HG03064 (cell line): ENCODE measurements around the gene DYNC2LI1.

Experiments used
- ATAC-seq: cut with Tn5 transposase; IDR thresholded peaks from one replicate; pipeline ENCODE4 v1.9.1; 2021; ENCODE audit warnings: low read depth; ENCODE audit not compliant: unreplicated experiment

The DYNC2LI1 gene

DNA sequence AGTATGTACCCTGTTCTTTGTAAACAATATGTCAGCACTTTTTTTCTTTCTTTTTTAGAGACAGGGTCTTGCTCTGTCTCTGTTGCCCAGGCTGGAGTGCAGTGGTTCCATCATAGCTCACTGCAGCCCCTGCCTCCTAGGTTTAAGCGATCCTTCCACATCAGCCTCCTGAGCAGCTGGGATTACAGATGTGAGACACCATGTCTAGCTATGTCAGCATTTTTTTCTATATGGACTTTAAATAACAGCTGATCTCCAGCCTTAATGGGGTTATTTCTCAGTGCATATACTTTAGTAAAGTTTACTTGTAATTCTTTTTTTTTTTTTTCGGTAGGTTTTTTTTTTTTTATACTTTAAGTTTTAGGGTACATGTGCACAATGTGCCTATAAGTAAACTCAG lies 38.2 kb downstream of the DYNC2LI1 start:
- ATAC-seq, result no peak

DNA sequence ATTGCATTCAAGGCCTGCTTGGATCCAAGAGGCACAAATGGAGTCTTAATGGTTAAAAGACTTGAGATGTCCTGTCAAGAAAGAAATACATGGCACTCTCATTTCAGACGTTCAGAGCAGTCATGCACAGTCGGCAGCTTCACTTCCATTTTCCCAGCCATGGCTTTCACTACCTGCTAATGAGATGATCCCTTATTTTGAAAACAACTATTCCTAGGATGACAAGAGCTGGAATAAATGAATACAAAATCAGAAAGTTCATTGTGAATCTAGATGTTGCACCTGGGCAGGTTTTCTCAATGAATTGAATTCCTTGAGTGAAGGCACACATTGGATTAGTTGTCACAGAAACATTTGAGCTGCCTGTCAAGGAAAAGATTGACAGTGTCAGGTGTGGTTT lies 39.1 kb downstream of the DYNC2LI1 start:
- no peak for ATAC-seq

DNA sequence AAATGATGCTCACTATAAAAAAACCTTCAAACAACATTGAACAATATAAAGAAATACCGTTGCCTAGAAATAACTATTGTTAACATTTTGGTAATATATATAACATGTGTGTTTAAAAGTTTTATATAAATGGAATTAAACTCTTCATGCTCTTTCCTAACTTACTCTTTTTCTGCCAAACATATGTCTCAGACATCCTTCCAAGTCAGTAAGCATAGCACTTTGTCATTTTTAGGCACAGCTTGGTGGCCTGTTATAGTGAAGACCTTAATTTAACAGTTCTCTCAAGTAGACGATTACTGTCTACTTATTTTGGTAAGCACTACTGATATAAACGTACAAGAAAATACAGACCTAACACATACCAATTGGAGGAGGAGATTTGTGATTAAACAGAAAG lies 40.9 kb downstream of the DYNC2LI1 start:
- no peak for ATAC-seq

DNA sequence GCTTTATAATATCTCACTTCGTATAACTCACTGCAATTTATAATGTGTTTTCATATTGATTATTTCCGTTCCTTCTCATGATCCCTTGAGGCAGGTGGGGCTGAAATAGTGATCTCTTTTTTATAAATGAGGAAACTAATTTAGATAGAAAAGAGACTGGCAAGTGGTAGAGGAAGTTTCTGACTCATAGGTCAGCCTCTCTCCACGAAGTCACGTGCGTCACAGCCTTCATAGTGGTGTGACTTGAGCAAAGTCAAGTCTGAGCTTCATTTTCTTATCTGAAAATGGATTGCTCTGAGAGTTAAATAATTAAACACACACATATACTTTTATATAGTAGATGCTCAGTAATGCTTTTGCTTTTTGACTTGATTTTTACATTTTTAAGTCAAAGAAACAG lies 44.9 kb downstream of the DYNC2LI1 start:
- ATAC-seq, result no peak

DNA sequence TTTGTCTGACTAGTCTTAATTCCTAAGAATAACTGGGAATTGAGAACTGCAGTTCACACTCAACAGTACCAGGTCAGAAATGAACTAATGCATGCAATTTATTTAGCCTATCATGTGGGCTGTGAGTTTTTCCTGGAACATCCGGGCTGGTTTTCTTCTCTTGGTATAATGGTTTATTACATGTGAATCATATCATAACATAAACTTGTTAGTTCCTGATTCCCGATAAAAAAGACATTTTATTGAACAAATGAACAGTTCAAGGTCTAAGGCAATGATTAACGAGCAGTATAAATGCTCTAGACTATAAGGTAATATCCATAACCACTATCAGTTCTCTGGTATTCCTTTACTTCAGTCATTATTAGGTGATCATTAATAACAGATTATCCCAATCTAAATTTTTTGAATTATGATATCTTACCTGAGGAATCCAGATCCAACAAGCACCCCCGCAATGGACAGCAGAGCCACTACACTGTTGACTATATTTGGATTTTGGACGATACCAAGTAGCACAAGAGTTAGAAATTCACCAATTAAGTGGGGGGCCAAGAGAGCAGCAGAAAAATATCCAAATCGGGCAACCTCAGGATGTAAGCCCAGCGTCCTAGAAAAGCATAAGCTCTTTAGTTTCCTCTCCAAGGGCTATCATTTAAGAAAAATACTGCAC lies 45.8 kb downstream of the DYNC2LI1 start:
- no peak for ATAC-seq

DNA sequence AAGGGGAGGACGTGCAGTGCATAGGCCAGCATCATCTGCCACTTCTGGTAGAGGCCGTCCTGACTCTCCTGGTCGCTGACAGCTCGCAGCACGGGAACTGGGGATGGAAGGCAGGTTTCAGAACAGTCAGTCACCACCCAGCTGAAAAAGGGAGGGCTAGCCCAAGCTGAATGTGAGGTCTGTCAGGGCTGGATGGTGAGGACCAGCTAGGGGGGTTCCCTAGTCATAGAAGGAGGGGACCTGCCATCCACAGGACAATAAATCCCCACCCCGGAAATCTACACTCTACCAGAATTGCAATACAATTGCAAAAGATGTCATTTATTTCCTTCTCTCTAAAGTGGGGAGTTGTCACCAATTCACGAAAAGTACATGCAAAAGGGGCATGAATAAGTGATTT lies 49.0 kb downstream of the DYNC2LI1 start:
- ATAC-seq, result no peak

DNA sequence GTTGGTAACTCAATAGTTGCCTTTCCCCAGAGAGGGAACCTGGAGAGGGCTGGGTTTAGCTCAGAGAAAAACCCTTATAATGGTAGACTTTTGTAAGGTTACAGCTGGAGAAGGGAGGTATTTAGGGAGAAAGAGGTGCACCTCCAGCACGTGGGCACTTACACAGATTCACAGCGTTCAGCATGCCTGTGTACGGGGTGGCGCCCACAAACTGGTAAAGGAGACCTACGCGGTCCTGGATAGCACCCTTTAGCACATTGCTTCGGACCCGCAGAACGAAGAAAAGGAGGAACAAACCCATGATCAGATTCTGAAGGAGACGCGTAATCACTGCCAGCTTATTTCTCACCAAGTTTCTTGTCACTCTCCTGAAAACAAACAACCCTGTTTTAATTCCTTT lies 49.9 kb downstream of the DYNC2LI1 start:
- ATAC-seq, result no peak

DNA sequence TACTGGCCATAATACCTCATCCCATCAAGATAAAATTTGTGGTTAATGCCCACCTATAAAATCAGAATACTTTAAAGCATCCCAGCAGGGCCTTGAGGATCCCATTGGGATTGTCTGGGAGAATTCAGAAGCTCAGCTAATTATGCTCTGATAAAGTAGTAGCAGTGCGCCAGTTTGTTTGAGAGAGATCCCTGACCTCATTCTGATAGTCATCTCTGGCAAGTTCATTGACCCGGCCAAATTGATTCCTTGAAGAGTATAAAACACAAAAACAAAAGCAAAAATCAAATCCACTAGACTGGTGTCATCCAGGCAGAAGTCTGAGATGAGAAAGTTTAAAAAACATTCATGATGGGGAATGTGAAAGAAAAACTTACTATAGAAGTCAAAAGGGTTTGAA lies 50.7 kb downstream of the DYNC2LI1 start:
- ATAC-seq, result no peak

DNA sequence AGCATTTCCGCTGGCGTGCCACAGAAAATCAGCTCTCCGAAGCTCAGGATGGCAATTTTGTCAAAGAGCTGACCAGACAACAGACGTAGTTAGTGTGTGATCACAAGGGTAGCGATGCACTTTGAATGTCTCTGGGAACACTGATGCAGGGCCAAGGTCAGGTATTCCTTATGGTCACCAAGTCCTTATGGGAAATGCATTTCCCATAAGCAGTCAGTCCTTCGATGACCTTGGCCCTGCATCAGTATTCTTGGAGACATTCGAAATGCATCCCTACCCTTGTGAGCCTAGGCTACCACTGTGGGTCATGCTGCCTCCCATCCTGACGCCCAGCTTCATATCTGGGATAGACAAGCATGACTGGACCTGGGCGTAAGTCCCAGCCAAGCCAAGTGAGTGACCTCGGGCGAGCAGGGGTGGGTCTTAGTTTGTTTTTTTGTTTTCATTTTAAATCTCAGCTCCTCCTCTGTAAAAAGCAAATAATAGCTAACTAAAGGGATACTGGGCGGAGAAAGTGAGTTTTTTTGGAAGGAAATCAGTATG lies 51.2 kb downstream of the DYNC2LI1 start:
- ATAC-seq, result no peak

DNA sequence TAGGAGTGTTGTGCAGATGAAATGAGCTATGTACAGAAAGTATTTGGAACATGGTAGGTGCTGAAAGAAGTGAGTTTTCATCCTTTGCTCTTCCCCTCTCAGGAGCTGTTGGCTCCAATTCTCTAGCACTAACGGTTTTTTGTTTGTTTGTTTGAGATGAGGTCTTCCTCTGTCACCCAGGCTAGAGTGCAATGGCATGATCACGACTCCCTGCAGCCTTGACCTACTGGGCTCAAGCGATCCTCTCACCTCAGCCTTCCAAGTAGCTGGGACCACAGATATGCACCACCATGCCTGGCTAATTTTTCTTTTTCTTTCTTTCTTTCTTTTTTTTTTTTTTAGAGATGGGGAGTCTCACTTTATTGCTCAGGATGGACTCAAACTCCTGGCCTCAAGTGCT lies 52.0 kb downstream of the DYNC2LI1 start:
- ATAC-seq, result no peak

DNA sequence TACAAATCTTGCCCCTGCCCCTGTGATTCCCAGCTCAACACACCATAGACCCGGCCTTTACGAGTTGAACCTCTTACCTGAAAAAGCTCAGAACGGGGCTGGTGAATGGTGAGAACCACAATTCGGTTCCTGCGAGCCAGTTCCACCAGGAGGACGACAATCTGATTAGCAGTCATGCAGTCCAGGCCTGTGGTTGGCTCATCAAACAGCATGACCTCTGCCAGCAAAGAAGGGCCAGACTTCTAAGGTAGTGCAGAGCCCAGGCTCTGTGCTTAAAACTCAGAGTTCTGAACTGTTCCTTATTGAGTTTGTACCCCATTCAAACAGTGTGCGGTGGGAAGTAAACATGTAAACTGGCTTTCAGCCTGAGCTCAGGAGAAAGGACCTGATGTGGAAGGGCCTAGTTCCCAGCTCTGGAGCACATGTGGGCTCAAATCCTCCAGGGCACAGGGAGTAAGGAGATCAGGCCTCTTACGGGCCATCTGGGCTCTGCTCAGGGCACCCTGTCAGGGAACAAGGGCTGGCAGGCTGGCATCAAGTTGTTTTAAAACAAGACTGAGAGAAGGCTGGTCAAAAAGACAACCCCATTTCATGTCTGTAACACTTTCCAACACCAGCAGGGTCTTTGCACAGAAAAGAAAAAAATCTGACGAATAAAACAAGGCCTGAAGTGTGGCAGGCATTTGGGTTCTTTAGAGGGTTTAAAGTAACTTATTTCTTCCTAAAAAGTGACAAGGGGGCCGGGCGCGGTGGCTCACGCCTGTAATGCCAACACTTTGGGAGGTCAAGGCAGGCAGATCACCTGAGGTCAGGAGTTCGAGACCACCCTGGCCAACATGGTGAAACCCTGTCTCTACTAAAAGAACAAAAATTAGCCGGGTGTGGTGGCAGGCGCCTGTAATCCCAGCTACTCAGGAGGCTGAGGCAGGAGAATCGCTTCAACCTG lies 52.7 kb downstream of the DYNC2LI1 start:
- no peak for ATAC-seq

DNA sequence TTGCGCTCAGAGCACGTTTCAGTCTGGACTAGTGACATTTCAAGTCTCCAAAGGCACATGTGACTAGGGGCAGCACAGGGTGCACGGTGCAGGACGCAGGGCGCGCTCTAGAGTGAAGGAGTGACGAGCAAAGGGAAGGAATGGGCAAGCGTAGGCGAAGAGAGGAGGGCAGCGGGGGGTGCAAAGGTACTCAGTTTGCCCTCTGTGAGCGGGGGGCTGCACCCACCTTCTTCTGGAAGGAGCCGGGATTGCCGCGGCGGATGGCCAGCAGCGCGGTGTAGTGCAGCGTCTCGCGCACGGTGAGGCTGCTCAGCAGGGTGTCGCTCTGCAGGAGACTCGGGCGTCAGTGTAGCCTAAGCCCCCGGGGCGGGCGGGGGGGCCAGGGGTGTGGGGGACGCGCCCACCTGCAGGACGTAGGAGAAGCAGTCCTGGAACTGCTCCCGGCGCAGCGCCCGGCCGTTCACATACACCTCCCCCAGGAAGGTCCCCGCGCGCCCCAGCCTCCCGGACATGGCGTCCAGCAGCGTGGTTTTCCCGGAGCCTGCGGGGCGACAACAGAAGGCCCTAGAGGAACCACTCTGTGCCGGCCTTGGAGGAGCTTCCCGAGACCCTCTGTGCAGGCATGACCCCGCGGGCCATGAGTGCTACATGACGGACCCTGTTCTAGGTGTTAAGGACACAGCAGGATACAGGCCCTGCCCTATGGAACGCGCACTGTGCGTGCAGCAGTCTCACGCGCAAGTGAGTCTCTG lies 57.9 kb downstream of the DYNC2LI1 start:
- no peak for ATAC-seq

DNA sequence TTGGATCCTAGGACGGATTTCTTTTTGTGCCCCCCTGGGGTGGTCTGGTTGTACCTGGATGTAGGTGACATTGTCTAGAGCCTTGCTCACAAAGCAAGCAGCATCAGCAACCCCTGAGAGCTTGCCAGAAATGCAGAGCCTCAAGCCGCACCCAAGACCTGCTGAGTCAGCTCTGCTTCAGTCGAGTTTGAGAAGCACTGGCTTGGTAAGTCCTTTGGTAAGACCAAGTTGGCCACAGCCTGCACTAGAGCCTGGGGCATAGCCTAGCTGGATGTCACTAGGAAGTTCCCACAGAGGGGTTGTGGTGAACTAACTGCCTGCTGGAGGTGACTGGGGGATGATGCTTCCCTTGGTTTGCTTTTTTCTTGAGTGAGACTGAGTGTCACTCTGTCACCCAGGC lies 58.6 kb downstream of the DYNC2LI1 start:
- no peak for ATAC-seq

DNA sequence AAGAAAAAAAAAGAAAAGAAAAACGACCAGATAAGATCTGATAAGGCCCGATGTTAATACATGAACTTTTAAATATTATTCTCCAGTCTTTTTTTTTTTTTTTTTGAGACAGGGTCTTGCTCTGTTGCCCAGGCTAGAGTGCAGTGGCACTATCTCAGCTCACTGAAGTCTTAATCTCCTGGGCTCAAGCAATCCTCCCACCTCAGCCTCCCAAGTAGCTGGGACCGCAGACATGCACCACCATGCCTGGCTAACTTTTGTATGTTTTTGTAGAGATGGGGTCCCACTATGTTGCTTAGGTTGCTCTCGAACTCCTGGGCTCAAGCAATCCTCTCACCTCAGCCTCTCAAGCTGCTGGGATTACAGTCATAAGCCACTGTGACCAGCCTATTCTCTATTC lies 63.2 kb downstream of the DYNC2LI1 start:
- no peak for ATAC-seq

DNA sequence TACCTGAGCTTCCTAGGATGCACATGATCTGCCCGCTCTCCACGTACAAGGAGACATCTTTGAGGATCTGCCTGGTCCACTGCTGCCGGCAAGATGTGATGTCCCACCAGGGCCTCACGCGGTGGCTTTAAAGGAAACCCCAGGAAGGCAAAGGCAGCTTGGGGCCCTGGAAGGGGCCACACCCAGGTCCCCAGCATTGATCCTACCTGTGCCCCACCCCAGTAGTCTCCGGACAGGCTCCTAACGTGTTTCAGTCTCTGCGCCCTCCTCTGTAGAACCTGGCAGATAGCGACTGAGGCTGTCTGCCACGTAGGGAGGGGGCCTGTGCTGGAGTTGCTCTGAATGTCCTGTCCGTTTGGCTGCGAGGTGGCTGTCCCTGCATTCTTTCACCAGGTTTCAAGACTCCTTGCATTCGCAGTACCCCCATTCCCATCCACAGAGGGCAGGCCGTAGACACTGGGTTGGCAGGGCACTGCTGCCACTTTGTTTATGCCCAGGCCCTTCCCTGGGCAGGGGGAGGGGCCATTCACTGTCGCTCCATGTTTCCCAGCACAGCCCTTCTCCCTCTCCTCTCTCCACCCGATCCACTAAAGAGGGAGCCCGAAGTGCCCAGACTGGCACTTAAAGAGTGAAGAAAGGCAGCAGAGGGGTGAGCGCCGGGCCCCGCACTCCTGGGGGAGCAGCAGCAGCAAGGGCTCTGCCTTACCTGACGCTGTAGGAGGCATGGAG lies 64.2 kb downstream of the DYNC2LI1 start:
- no peak for ATAC-seq

DNA sequence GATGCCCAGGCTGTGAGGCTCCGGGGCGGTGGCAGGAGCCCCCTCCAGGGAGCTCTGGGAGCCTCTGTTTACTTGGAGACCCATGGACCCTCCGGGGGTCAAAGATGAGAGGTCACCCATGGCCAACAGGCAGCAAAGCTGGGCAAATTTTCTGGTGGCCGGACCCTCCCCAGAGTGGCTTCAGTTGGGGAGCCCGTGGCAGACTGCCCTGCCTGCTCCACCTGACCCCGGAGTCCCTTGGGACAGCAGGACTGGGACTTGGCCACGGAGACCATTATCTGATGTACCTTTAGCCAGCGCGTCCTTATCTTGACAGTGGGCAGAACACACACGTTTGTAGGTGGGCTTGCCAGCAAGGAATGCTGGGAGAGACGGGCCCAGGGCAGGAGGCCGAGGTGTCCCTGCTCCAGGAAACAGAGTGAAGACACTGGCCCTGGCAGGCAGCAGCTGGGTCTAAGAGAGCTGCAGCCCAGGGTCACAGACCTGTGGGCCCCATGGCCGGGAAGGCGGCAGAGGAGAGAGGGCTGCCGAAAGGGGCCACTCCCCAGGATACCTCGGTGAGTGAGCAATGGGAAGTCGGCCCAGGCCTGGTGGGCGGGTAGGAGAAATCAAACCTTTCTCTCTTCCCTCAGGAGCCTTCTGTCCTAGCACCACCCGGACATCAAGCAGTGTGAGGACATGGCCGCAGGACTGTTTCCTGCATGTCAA lies 64.9 kb downstream of the DYNC2LI1 start, which contains the start of the genes ABCG5 and ABCG8:
Gene ABCG5 (minus strand): TSS at position 280 of the 708 bp plus-strand sequence. CDS start 160 bp downstream, at position 120.
Gene ABCG8 (plus strand): TSS at position 412 of the 708 bp plus-strand sequence. CDS start 83 bp downstream, at position 495.
- ATAC-seq, result no peak

DNA sequence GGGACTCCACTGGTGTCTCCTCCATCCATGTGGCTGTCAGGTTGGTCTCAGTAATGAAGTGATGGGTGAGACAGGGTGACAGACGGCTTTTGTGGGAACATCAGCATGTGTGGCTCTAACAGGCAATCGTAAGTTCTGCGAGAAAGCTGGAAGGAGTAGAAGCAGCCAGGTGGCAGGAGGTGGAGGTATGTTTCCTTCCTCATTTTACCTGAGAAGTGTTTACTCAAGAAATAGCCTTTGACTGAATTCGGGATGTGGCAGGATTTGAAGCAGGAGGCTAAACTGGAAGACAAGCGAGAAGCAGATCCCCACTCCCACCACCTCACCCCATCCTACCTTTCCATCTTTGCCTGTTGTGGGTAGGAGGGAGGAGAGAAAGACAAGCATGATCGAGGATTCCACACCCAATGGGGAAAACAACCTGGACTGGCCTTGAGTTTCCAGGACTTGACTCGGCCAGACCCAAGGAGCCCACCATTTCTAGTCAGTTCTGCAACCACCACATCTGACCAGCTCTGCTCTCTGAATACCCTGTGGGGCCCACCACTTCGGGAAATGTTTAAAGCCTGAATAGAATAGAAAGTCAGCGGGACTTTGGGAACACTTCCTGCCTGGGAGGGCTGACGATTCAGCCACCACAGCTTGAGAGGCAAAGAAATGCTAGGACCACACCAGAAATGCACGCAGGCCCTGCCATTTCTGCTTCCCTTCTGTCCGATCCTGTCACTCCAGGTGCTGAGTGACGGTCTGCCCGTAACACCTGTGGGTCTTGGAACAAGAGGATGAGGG lies 66.1 kb downstream of the DYNC2LI1 start:
- ATAC-seq, result no peak

DNA sequence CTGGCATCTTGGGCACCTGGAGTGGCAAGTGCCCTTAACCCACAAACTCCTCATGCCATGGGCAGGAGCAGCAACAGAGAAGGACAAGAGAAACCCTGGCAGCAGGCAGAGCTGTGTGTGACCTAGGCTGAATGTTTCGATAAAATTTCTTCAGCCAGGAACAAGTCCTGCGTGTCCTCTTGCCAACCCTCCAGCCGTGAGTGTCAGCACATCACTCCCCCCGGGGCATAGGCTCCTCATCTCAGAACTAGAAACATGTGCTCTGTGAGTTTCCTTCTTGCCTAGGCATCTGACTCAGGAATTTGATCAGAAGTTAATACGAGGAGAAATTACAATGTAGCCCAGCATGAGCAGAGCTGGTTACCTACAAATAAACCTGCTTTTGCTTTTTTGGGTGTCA lies 67.1 kb downstream of the DYNC2LI1 start:
- no peak for ATAC-seq
